GM19452 (cell line): ENCODE data around the gene LTBP3.
A peak's percentile ranks its signal among the peaks of the same experiment; 100 is the strongest.
"Not testable (repeated sequence)": the region's sequence is repeated elsewhere in the genome, so short reads cannot be mapped to it uniquely, and the experiment has no call there.

Source experiments
- ATAC-seq: cut with Tn5 transposase; IDR thresholded peaks from one replicate; pipeline ENCODE4 v1.9.1; 2021; ENCODE audit not compliant: unreplicated experiment

Gene LTBP3

DNA sequence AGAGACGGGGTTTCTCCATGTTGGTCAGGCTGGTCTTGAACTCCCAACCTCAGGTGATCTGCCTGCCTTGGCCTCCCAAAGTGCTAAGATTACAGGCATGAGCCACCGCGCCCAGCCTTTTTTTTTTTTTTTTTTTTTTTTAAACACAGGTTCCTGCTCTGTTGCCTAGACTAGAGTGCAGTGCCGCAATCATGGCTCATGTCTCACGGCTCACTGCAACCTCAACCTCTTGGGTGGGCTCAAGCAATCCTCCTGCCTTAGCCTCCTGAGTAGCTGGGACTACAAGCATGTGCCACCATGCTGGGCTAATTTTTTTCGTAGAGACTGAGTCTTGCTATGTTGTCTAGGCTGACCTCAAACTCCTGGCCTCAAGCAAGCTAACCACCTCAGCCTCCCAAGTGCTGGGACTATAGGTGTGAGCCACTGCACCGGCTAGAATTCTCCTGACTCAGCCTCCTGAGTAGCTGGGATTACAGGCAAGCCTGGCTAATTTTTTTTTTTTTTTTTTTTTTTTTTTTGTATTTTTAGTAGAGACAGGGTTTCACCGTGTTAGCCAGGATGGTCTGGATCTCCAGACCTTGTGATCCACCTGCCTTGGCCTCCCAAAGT lies 39.1 kb downstream of the LTBP3 start:
- ATAC-seq, result not testable (repeated sequence)

- ATAC-seq, result no peak
Measured at GRCh38 chr11:65516135-65516968, 41.8 kb downstream of the LTBP3 start.

DNA sequence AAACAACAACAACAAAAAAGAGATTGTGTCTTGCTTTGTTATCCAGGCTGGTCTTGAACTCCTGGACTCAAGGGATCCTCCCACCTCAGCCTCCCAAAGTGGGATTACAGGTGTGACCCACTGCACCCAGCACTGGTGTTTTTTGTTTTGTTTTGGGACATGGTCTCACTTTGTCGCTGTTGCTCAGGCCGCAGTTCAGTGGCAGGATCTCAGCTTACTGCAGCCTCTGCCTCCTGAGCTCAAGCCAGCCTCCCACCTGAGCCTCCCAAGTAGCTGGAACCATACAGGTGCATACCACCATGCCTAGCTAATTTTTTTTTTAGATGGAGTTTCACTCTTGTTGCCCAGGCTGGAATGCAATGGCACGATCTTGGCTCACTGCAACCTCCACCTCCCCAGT lies 45.8 kb downstream of the LTBP3 start:
- not testable (repeated sequence) for ATAC-seq

GRCh38 chr11:65506772-65507505 lies 51.2 kb downstream of the LTBP3 start:
- peak; percentile 37 for ATAC-seq

DNA sequence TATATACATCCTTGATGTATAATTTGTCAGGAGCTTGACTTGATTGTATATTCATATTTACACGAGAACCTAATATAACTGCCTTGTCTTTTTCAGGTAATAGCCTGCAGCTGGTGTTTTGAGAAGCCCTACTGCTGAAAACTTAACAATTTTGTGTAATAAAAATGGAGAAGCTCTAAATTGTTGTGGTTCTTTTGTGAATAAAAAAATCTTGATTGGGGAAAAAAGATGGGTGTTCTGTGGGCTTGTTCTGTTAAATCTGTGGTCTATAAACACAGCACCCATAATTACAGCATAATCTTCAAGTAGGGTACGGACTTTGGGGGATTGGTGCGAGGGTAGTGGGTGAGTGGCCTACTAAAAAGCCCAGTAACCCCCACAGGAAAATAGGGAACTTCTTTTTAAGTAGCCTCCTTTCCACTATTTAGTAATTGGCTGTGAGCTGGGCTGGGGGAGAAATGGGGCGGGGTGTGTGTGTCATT lies 51.8 kb downstream of the LTBP3 start:
- peak; percentile 4 for ATAC-seq

- no peak for ATAC-seq
Measured at GRCh38 chr11:65505466-65506289, 52.5 kb downstream of the LTBP3 start.

- ATAC-seq, result no peak
Measured at GRCh38 chr11:65504674-65505465, 53.3 kb downstream of the LTBP3 start.

DNA sequence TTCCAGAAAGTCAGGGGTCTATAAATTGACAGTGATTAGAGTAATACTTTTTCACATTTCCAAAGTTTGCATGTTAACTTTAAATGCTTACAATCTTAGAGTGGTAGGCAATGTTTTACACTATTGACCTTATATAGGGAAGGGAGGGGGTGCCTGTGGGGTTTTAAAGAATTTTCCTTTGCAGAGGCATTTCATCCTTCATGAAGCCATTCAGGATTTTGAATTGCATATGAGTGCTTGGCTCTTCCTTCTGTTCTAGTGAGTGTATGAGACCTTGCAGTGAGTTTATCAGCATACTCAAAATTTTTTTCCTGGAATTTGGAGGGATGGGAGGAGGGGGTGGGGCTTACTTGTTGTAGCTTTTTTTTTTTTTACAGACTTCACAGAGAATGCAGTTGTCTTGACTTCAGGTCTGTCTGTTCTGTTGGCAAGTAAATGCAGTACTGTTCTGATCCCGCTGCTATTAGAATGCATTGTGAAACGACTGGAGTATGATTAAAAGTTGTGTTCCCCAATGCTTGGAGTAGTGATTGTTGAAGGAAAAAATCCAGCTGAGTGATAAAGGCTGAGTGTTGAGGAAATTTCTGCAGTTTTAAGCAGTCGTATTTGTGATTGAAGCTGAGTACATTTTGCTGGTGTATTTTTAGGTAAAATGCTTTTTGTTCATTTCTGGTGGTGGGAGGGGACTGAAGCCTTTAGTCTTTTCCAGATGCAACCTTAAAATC lies 54.0 kb downstream of the LTBP3 start:
- no peak for ATAC-seq

DNA sequence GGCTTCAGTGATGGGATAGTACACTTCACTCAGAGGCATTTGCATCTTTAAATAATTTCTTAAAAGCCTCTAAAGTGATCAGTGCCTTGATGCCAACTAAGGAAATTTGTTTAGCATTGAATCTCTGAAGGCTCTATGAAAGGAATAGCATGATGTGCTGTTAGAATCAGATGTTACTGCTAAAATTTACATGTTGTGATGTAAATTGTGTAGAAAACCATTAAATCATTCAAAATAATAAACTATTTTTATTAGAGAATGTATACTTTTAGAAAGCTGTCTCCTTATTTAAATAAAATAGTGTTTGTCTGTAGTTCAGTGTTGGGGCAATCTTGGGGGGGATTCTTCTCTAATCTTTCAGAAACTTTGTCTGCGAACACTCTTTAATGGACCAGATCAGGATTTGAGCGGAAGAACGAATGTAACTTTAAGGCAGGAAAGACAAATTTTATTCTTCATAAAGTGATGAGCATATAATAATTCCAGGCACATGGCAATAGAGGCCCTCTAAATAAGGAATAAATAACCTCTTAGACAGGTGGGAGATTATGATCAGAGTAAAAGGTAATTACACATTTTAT lies 54.7 kb downstream of the LTBP3 start:
- no peak for ATAC-seq

DNA sequence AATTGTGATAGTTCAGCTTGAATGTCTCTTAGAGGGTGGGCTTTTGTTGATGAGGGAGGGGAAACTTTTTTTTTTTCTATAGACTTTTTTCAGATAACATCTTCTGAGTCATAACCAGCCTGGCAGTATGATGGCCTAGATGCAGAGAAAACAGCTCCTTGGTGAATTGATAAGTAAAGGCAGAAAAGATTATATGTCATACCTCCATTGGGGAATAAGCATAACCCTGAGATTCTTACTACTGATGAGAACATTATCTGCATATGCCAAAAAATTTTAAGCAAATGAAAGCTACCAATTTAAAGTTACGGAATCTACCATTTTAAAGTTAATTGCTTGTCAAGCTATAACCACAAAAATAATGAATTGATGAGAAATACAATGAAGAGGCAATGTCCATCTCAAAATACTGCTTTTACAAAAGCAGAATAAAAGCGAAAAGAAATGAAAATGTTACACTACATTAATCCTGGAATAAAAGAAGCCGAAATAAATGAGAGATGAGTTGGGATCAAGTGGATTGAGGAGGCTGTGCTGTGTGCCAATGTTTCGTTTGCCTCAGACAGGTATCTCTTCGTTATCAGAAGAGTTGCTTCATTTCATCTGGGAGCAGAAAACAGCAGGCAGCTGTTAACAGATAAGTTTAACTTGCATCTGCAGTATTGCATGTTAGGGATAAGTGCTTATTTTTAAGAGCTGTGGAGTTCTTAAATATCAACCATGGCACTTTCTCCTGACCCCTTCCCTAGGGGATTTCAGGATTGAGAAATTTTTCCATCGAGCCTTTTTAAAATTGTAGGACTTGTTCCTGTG lies 55.4 kb downstream of the LTBP3 start:
- no peak for ATAC-seq

- ATAC-seq, result no peak
Measured at GRCh38 chr11:65502274-65502554, 55.9 kb downstream of the LTBP3 start.

DNA sequence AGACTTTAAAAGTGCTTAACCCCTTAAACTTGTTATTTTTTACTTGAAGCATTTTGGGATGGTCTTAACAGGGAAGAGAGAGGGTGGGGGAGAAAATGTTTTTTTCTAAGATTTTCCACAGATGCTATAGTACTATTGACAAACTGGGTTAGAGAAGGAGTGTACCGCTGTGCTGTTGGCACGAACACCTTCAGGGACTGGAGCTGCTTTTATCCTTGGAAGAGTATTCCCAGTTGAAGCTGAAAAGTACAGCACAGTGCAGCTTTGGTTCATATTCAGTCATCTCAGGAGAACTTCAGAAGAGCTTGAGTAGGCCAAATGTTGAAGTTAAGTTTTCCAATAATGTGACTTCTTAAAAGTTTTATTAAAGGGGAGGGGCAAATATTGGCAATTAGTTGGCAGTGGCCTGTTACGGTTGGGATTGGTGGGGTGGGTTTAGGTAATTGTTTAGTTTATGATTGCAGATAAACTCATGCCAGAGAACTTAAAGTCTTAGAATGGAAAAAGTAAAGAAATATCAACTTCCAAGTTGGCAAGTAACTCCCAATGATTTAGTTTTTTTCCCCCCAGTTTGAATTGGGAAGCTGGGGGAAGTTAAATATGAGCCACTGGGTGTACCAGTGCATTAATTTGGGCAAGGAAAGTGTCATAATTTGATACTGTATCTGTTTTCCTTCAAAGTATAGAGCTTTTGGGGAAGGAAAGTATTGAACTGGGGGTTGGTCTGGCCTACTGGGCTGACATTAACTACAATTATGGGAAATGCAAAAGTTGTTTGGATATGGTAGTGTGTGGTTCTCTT lies 56.5 kb downstream of the LTBP3 start:
- ATAC-seq, result no peak

- ATAC-seq, result no peak
Measured at GRCh38 chr11:65501186-65501471, 57.0 kb downstream of the LTBP3 start.

GRCh38 chr11:65500387-65501185 lies 57.6 kb downstream of the LTBP3 start:
- no peak for ATAC-seq

DNA sequence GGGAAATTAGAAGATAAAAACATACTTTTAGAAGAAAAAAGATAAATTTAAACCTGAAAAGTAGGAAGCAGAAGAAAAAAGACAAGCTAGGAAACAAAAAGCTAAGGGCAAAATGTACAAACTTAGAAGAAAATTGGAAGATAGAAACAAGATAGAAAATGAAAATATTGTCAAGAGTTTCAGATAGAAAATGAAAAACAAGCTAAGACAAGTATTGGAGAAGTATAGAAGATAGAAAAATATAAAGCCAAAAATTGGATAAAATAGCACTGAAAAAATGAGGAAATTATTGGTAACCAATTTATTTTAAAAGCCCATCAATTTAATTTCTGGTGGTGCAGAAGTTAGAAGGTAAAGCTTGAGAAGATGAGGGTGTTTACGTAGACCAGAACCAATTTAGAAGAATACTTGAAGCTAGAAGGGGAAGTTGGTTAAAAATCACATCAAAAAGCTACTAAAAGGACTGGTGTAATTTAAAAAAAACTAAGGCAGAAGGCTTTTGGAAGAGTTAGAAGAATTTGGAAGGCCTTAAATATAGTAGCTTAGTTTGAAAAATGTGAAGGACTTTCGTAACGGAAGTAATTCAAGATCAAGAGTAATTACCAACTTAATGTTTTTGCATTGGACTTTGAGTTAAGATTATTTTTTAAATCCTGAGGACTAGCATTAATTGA lies 58.3 kb downstream of the LTBP3 start:
- no peak for ATAC-seq

GRCh38 chr11:65498977-65499712 lies 59.0 kb downstream of the LTBP3 start, which contains the start of gene MALAT1:
Gene MALAT1 (plus strand): TSS chr11:65499045.
- ATAC-seq, result peak; percentile 25
